Peyer's patch (tissue), 4 donors: ENCODE measurements around the gene FOXL2NB. TPM values are rescaled to one million over a fixed set of nuclear protein-coding genes. Genes with fewer than 3 reads are reported as not detected.

ENCODE experiments used
- DNase-seq, 3 donors: peaks; one replicate each; pipeline ENCODE4 v3.0.0-alpha.2; 2017 to 2019
- H3K27ac ChIP-seq, 4 donors: fragments of 200-600 bp; sonication (generic); one replicate each; pipeline ENCODE4 v1.5.1; 2016 to 2019
- H3K27me3 ChIP-seq, 2 donors: fragments of 200-600 bp; sonication (generic); one replicate each; pipeline ENCODE4 v1.5.1; 2019
- H3K36me3 ChIP-seq, 3 donors: fragments of 200-600 bp; sonication (generic); one replicate each; pipeline ENCODE4 v1.5.1; 2016 to 2019
- H3K4me1 ChIP-seq, 4 donors: fragments of 200-600 bp; sonication (generic); one replicate each; pipeline ENCODE4 v1.5.1; 2016 to 2019
- H3K4me3 ChIP-seq, 4 donors: fragments of 200-600 bp; sonication (generic); 1 replicate in 3 of 4; 2 replicates in 1 of 4; pipeline ENCODE4 v1.5.1; 2016 to 2019; ENCODE audit warnings: mild to moderate bottlenecking in 1 of 4
- H3K9me3 ChIP-seq, 4 donors: fragments of 200-600 bp; sonication (generic); one replicate each; pipeline ENCODE4 v1.5.1; 2016 to 2019; ENCODE audit warnings: mild to moderate bottlenecking in 1 of 4
- POLR2A ChIP-seq, 2 donors: fragments of 450-650 bp; IDR thresholded peaks; one replicate each; pipeline ENCODE4 v1.5.1; 2017; ENCODE audit warnings: antibody characterized with exemption in 2 of 2, mild to moderate bottlenecking in 2 of 2, moderate library complexity in 2 of 2
- total RNA-seq, 4 donors: library from RNA; depleted of rRNA; stranded (reverse); fragments of >200 nt; gene quantifications; one replicate each; pipeline ENCODE4 v1.1.0, GENCODE V29; 2016
- TF ChIP-seq, protein P1 (sequence below), 6 experiments: fragments of 450-650 bp in 4 of 6; fragments of 200-600 bp in 2 of 6; sonication (generic) in 1 of 6; IDR thresholded peaks; one replicate each; pipeline ENCODE4 v1.5.1; 2017 to 2019; ENCODE audit warnings: antibody characterized with exemption in 6 of 6, mild to moderate bottlenecking in 3 of 6, moderate library complexity in 1 of 6

FOXL2NB gene
- total RNA-seq, 4 donors from 2014 or later, result not detected

DNA sequence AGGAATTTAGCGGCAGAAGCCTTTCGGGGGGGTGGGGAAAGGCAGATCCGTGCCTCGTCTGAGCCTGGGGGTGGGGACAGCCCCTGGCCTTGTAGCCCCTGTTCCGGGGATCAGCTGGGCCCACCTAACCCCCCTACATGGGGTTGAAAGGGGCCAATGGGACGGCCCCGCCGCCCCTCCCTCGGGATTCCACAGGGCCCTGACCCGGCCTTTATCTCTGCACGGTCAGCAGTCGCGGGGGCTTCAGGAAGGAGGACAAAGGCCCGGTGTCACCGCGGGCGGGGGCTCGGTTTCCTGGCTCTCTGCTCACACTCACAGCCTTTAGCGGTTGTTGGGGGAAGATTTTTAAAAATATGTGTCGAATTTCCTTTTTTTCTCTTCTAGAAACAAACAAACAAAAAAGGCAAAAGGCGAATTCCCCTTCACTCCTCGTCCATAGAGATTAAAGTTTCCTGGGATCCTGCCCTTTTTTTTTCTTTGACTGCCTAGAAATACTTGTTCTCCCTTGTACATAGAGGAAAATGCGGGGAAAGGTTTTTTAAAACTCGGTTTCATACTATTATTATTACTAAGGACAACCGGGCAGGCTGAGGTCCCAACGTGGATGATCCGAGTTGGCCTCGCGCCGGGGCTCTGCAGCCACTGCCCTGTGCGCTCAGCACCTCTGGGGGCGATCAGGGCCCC is 8.0 kb upstream of the FOXL2NB start:
- H3K27ac ChIP-seq, result no peak overlapping the region
- no peak overlapping the region for H3K4me3 ChIP-seq
- TF ChIP-seq POLR2A (IDR thresholded peaks at IDR 0.05), result no peak
- TF ChIP-seq, protein P1, sequence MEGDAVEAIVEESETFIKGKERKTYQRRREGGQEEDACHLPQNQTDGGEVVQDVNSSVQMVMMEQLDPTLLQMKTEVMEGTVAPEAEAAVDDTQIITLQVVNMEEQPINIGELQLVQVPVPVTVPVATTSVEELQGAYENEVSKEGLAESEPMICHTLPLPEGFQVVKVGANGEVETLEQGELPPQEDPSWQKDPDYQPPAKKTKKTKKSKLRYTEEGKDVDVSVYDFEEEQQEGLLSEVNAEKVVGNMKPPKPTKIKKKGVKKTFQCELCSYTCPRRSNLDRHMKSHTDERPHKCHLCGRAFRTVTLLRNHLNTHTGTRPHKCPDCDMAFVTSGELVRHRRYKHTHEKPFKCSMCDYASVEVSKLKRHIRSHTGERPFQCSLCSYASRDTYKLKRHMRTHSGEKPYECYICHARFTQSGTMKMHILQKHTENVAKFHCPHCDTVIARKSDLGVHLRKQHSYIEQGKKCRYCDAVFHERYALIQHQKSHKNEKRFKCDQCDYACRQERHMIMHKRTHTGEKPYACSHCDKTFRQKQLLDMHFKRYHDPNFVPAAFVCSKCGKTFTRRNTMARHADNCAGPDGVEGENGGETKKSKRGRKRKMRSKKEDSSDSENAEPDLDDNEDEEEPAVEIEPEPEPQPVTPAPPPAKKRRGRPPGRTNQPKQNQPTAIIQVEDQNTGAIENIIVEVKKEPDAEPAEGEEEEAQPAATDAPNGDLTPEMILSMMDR (IDR thresholded peaks at IDR 0.05), result no peak
- no peak for DNase-seq
- peaks cover 3 to 44% (median 12%) of the 10 kb centered on the region in 4 donors for H3K4me1 ChIP-seq
- no peaks in the 10 kb centered on the region for H3K36me3 ChIP-seq
- peaks cover 0 to 64% of the 10 kb centered on the region in 2 donors for H3K27me3 ChIP-seq
- no peaks in the 10 kb centered on the region for H3K9me3 ChIP-seq

DNA sequence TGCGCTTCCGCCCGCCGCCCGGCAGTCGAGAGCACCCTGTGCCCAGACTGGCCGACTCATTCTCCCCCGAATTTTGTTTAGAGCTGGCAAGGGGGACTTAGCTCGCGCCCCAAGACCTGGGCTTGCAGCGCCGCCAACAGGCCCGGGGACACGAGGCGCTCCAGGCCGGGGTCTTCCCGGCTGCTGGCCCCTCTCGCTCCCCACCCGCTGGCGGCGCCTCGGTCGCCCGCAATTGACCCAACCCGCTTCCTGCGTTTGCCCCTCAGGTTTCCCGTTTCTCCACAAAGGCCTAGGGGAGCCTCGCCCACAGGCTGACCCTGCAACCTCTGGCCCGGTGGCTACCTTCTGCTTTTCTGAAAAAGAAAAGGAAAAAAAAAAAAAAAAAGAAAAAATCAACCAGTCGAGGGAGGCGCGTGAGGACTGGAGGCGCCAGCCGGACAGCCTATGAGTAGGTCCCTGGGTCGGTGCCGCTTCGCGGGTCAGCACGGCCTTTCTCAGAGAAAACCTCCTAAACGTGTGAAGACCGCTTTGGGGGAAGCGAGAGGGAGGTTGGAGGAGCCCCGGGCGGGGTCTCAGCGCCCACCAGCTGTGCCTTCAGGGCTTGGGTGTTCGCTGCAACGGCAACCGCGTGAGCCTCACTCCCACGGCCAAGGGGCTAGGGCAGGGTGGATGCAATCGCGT is 7.3 kb upstream of the FOXL2NB start:
- Histone ChIP-seq H3K4me3 (no peak overlapping the region), H3K27ac (no peak overlapping the region), H3K9me3 (no peaks in the 10 kb centered on the region), H3K4me1 (peaks cover 3 to 46% (median 12%) of the 10 kb centered on the region in 4 donors), H3K27me3 (peaks cover 0 to 70% of the 10 kb centered on the region in 2 donors), H3K36me3 (no peaks in the 10 kb centered on the region)
- DNase-seq, result no peak
- TF ChIP-seq, protein P1 (IDR thresholded peaks at IDR 0.05), result no peak
- no peak for TF ChIP-seq POLR2A (IDR thresholded peaks at IDR 0.05)

DNA sequence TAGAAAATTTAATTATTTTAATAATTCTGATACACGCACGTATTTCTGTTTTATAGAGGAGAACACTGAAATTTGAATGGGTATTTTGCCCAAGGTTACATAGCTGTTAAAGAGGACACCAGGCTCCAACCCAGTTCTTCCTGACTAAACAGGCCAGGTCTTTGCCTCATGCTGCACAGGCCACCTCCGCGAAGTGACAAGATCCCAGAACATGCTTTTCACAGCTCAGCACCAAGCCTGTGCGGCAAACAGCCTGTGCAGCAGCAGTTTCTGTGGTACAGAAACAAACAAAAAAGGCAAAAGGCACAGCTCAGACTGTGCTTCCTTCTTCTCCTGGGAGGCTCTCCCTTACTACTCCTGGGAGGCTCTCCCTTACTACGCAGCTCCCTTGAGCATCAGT is 6.6 kb upstream of the FOXL2NB start:
- TF ChIP-seq POLR2A (IDR thresholded peaks at IDR 0.05), result no peak
- TF ChIP-seq, protein P1 (IDR thresholded peaks at IDR 0.05), result no peak
- H3K36me3 ChIP-seq, result no peaks in the 10 kb centered on the region
- DNase-seq, result no peak
- peaks cover 0 to 4% (median 0%) of the 10 kb centered on the region in 4 donors for H3K9me3 ChIP-seq
- no peak overlapping the region for H3K4me3 ChIP-seq
- H3K27ac ChIP-seq, result no peak overlapping the region
- peaks cover 5 to 78% of the 10 kb centered on the region in 2 donors for H3K27me3 ChIP-seq
- H3K4me1 ChIP-seq, result peaks cover 3 to 54% (median 20%) of the 10 kb centered on the region in 4 donors

DNA sequence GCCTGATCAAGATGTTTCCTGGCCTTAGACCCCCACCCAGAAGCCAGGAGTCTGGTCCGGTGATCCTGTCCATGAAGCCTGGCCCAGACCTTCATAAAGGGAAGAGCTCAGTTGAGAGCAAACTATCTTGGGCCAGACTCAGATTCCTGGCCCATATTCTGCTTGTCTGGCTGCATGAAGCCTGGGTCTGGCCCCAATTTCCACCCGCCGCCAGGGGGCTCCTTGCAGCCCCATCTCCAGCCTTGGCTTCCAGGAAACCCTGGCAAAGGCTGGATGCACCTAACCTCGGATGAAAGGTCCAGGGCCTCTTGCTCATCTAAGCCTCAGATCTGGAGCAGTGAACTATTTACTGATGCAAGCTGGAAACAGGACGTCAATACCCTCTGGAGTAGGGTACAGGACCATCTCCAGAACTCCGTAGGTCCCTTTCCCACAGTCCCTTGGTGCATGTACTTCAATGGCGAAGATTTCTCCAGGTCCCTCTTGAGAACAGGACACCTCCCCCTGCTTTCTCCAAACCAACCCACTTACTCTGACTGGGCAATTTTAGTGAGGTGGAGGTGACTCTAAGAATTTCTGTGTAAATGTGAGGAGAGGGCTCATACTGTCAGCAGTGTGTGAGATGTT is 5.6 kb upstream of the FOXL2NB start:
- H3K27me3 ChIP-seq, result peaks cover 5 to 85% of the 10 kb centered on the region in 2 donors
- H3K4me3 ChIP-seq, result no peak overlapping the region
- peak in 1 of 3 donors; percentile 72 for DNase-seq
- H3K9me3 ChIP-seq, result peaks cover 0 to 4% (median 0%) of the 10 kb centered on the region in 4 donors
- no peaks in the 10 kb centered on the region for H3K36me3 ChIP-seq
- H3K27ac ChIP-seq, result no peak overlapping the region
- TF ChIP-seq, protein P1 (IDR thresholded peaks at IDR 0.05), result peak in 4 of 6 experiments; percentile 19 to 49 (median 45)
- no peak for TF ChIP-seq POLR2A (IDR thresholded peaks at IDR 0.05)
- H3K4me1 ChIP-seq, result peaks cover 3 to 54% (median 21%) of the 10 kb centered on the region in 4 donors

DNA sequence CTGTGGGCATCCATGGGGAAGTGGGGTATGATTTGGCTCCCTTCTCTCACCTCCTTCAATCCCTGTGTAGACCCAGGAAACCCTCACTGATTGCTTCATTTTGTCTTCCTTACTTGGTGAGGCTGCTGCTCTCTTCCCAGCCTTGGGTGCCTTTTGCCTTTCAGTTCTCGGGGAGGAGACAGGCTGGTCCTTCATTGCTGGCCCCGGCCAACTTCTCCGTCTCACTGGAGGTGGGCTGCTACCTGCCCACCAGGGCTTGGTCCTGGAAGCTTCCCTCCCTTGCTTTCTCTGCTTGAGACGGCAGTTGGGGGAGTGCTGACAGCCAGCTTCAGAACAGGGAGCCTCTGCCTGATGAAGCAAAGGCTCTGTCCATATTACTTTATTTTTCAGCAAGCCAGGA is 4.7 kb upstream of the FOXL2NB start:
- DNase-seq, result no peak
- Histone ChIP-seq H3K27ac (no peak overlapping the region), H3K9me3 (peaks cover 0 to 4% (median 0%) of the 10 kb centered on the region in 4 donors), H3K27me3 (peaks cover 5 to 81% of the 10 kb centered on the region in 2 donors), H3K4me1 (peaks cover 3 to 54% (median 23%) of the 10 kb centered on the region in 4 donors), H3K4me3 (no peak overlapping the region), H3K36me3 (no peaks in the 10 kb centered on the region)
- TF ChIP-seq POLR2A (IDR thresholded peaks at IDR 0.05), result no peak
- TF ChIP-seq, protein P1 (IDR thresholded peaks at IDR 0.05), result no peak
